CD4-positive, alpha-beta T cell treated with Interleukin-12 subunit alpha and Interleukin-12 subunit beta, for 1 hour (primary cell): Measurements from ENCODE around the gene MAMDC2.

Source experiments
- DNase-seq: peaks from one replicate; pipeline ENCODE4 v3.0.0-alpha.2; 2020

Gene MAMDC2

GRCh38 chr9:70110194-70111041 is 66.8 kb downstream of the MAMDC2 start:
- DNase-seq, result no peak

- peak; percentile 38 for DNase-seq
These were observed 67.5 kb downstream of the MAMDC2 start for GRCh38 chr9:70111042-70111602.

- DNase-seq, result no peak
These were observed 68.1 kb downstream of the MAMDC2 start for GRCh38 chr9:70111641-70112236.

GRCh38 chr9:70112981-70113380 is 69.3 kb downstream of the MAMDC2 start:
- DNase-seq, result no peak

- DNase-seq, result peak; percentile 3
These were observed 69.9 kb downstream of the MAMDC2 start for GRCh38 chr9:70113403-70114022.

GRCh38 chr9:70114898-70115297 is 71.2 kb downstream of the MAMDC2 start:
- DNase-seq, result no peak

- DNase-seq, result no peak
These were observed 74.2 kb downstream of the MAMDC2 start for GRCh38 chr9:70117835-70118319.

GRCh38 chr9:70119786-70120185 is 76.1 kb downstream of the MAMDC2 start:
- DNase-seq, result no peak

- no peak for DNase-seq
These were observed 77.3 kb downstream of the MAMDC2 start for GRCh38 chr9:70120834-70121510.

GRCh38 chr9:70121818-70122436 is 78.3 kb downstream of the MAMDC2 start:
- no peak for DNase-seq

GRCh38 chr9:70123695-70124094 is 80.0 kb downstream of the MAMDC2 start:
- DNase-seq, result no peak

GRCh38 chr9:70125621-70126263 is 82.1 kb downstream of the MAMDC2 start:
- DNase-seq, result no peak

GRCh38 chr9:70127036-70127435 is 83.4 kb downstream of the MAMDC2 start:
- no peak for DNase-seq

GRCh38 chr9:70127540-70128416 is 84.1 kb downstream of the MAMDC2 start:
- DNase-seq, result no peak

GRCh38 chr9:70130266-70130665 is 86.6 kb downstream of the MAMDC2 start:
- DNase-seq, result no peak

- DNase-seq, result no peak
These were observed 87.6 kb downstream of the MAMDC2 start for GRCh38 chr9:70131296-70131695.

GRCh38 chr9:70133253-70134208 is 89.9 kb downstream of the MAMDC2 start:
- no peak for DNase-seq

- no peak for DNase-seq
These were observed 90.7 kb downstream of the MAMDC2 start for GRCh38 chr9:70134360-70134759.

GRCh38 chr9:70135176-70135575 is 91.5 kb downstream of the MAMDC2 start:
- DNase-seq, result no peak

GRCh38 chr9:70136632-70137031 is 93.0 kb downstream of the MAMDC2 start:
- DNase-seq, result no peak
